CD14-positive monocyte (primary cell): ENCODE data around the gene SNN. TPM values are rescaled to one million over a fixed set of nuclear protein-coding genes. Genes with fewer than 3 reads are reported as not detected.

Experiments
- DNase-seq, 3 donors: peaks; one replicate each; pipeline ENCODE4 v3.0.0-alpha.2; 2011 to 2022
- H2AFZ ChIP-seq: 2 replicates; pipeline ENCODE4 v1.6.0; 2012; ENCODE audit warnings: mild to moderate bottlenecking, low read depth, low read length, inconsistent platforms; ENCODE audit not compliant: insufficient read depth, poor library complexity, severe bottlenecking
- H3K27ac ChIP-seq, 2 donors: 1 replicate in 1 of 2; 2 replicates in 1 of 2; pipeline ENCODE4 v1.5.1; 2012 to 2013; ENCODE audit warnings: low read length in 2 of 2, control low read depth in 1 of 2, inconsistent platforms in 1 of 2, low read depth in 1 of 2, mild to moderate bottlenecking in 1 of 2
- H3K27me3 ChIP-seq, 2 donors: one replicate each; pipeline versions ENCODE4 v1.6.0 to v1.6.1; 2011 to 2013; ENCODE audit warnings: low read length in 2 of 2; ENCODE audit not compliant: control insufficient read depth in 2 of 2, insufficient read depth in 2 of 2
- H3K36me3 ChIP-seq, 2 donors: replicated peaks in 1 of 2; 1 replicate in 1 of 2; 2 replicates in 1 of 2; pipeline versions ENCODE4 v1.5.1 to v1.6.1; 2012 to 2013; ENCODE audit warnings: low read length in 2 of 2, control low read depth in 1 of 2, inconsistent platforms in 1 of 2, mild to moderate bottlenecking in 1 of 2; ENCODE audit not compliant: insufficient read depth in 2 of 2, control insufficient read depth in 1 of 2
- H3K4me1 ChIP-seq, 2 donors: 1 replicate in 1 of 2; 2 replicates in 1 of 2; pipeline versions ENCODE4 v1.5.1 to v1.6.1; 2012 to 2013; ENCODE audit warnings: low read length in 2 of 2, control low read depth in 1 of 2, inconsistent platforms in 1 of 2, mild to moderate bottlenecking in 1 of 2, moderate library complexity in 1 of 2; ENCODE audit not compliant: insufficient read depth in 2 of 2, control insufficient read depth in 1 of 2
- H3K4me2 ChIP-seq: replicated peaks from 2 replicates; pipeline ENCODE3; 2012; ENCODE audit warnings: low read length, moderate library complexity, mild to moderate bottlenecking; ENCODE audit not compliant: poor library complexity, severe bottlenecking; ENCODE audit errors: extremely low read depth
- H3K4me3 ChIP-seq, 3 experiments: fragments of 200-600 bp in 1 of 3; sonication (generic) in 1 of 3; replicated peaks in 1 of 3; 1 replicate in 2 of 3; 2 replicates in 1 of 3; pipeline ENCODE4 v1.5.1; 2011 to 2013; ENCODE audit warnings: low read length in 3 of 3, mild to moderate bottlenecking in 3 of 3, control low read depth in 2 of 3, low read depth in 2 of 3, inconsistent platforms in 1 of 3, moderate library complexity in 1 of 3
- H3K79me2 ChIP-seq: 2 replicates; pipeline ENCODE4 v1.6.0; 2012; ENCODE audit warnings: mild to moderate bottlenecking, control low read depth, inconsistent platforms, low read length, moderate library complexity; ENCODE audit not compliant: insufficient read depth
- H3K9ac ChIP-seq: 2 replicates; pipeline ENCODE4 v1.6.0; 2017; ENCODE audit warnings: low read length, mild to moderate bottlenecking; ENCODE audit not compliant: insufficient read depth, poor library complexity, severe bottlenecking
- H3K9me3 ChIP-seq, 2 donors: replicated peaks in 1 of 2; 1 replicate in 1 of 2; 2 replicates in 1 of 2; pipeline versions ENCODE4 v1.5.1 to v1.6.1; 2012 to 2013; ENCODE audit warnings: low read length in 2 of 2, control low read depth in 1 of 2; ENCODE audit not compliant: control insufficient read depth in 1 of 2, insufficient read depth in 1 of 2
- H4K20me1 ChIP-seq: 2 replicates; pipeline ENCODE4 v1.6.0; 2012; ENCODE audit warnings: mild to moderate bottlenecking, low read length, control low read depth, moderate library complexity; ENCODE audit not compliant: insufficient read depth
- H3K27ac Mint-ChIP-seq, 7 donors: one replicate each; pipeline ENCODE4 v1.8.0; 2020; ENCODE audit warnings: mild to moderate bottlenecking in 7 of 7, mixed read lengths in 7 of 7, moderate library complexity in 6 of 7, inconsistent platforms in 2 of 7
- H3K27me3 Mint-ChIP-seq, 3 donors: one replicate each; pipeline ENCODE4 v1.8.0; 2021 to 2022; ENCODE audit warnings: low read depth in 3 of 3, mild to moderate bottlenecking in 3 of 3, mixed read lengths in 3 of 3, moderate library complexity in 3 of 3, inconsistent platforms in 1 of 3
- H3K36me3 Mint-ChIP-seq, 2 donors: one replicate each; pipeline ENCODE4 v1.8.0; 2020; ENCODE audit warnings: mixed read lengths in 2 of 2, inconsistent platforms in 1 of 2, mild to moderate bottlenecking in 1 of 2
- H3K4me1 Mint-ChIP-seq: one replicate; pipeline ENCODE4 v1.8.0; 2020; ENCODE audit warnings: mild to moderate bottlenecking, mixed read lengths
- H3K4me3 Mint-ChIP-seq, 2 donors: one replicate each; pipeline ENCODE4 v1.8.0; 2020; ENCODE audit warnings: mild to moderate bottlenecking in 2 of 2, mixed read lengths in 2 of 2, moderate library complexity in 1 of 2
- H3K9me3 Mint-ChIP-seq, 7 donors: one replicate each; pipeline ENCODE4 v1.8.0; 2020 to 2022; ENCODE audit warnings: mixed read lengths in 7 of 7, mild to moderate bottlenecking in 6 of 7, moderate library complexity in 6 of 7, inconsistent platforms in 2 of 7
- CTCF ChIP-seq: fragments of 200-600 bp; IDR thresholded peaks from one replicate; pipeline ENCODE4 v1.8.0; 2022; ENCODE audit warnings: antibody characterized with exemption, mild to moderate bottlenecking
- WGBS: methylation state at CpG from one replicate; pipeline ENCODE4 v1.1.5; 2013; ENCODE audit warnings: missing lambda C conversion rate; ENCODE audit not compliant: insufficient coverage; 5-methylcytosine and 5-hydroxymethylcytosine counted together
- intact Hi-C, 2 donors: fragments of 100-400 bp; cut with micrococcal nuclease; formaldehyde crosslinking; loops; one replicate each; pipeline versions ENCODE4 v1.15.0 to v1.15.1; 2023
- polyA plus RNA-seq, 3 donors: library from polyadenylated mRNA; depleted of rRNA in 1 of 3; unstranded in 2 of 3; stranded (reverse) in 1 of 3; fragments of 300-500 nt in 2 of 3; fragments of >200 nt in 1 of 3; fragmentation: Illumina TruSeq in 2 of 3; gene quantifications; 1 replicate in 2 of 3; 2 replicates in 1 of 3; pipeline ENCODE4 v1.2.3, GENCODE V29; 2012 to 2021

SNN gene
- polyA plus RNA-seq, 3 donors = 89.4 to 111 (median 91.7) TPM

GRCh38 chr16:11722468-11722808 lies 54.2 kb downstream of the SNN start:
- Mint-ChIP-seq H3K4me1 (peaks cover 7% of the 10 kb centered on the region), H3K9me3 (no peaks in the 10 kb centered on the region), H3K27me3 (peaks cover 0 to 2% (median 0%) of the 10 kb centered on the region in 3 donors), H3K27ac (peak overlapping the region in 2 of 7 donors; percentile 26 to 46), H3K36me3 (peaks cover 73 to 88% of the 10 kb centered on the region in 2 donors), H3K4me3 (no peak overlapping the region)
- Histone ChIP-seq H3K27me3 (no peaks in the 10 kb centered on the region), H3K79me2 (peaks cover 57% of the 10 kb centered on the region), H4K20me1 (peaks cover 67% of the 10 kb centered on the region), H3K4me1 (peaks cover 0 to under 1% of the 10 kb centered on the region in 2 donors), H3K27ac (peak overlapping the region in 1 of 2 donors; percentile 37), H2AFZ (no peak overlapping the region), H3K9ac (no peak overlapping the region), H3K4me2 (no peak overlapping the region), H3K4me3 (no peak overlapping the region), H3K9me3 (no peaks in the 10 kb centered on the region), H3K36me3 (peaks cover 71 to 93% of the 10 kb centered on the region in 2 donors)
- TF ChIP-seq CTCF = no peak
- intact Hi-C loops = no loop called here
- no CpG with 5 or more reads among the region's 3 CpGs for WGBS
- no peak for DNase-seq

GRCh38 chr16:11725457-11725856 lies 57.2 kb downstream of the SNN start:
- Histone ChIP-seq H3K9ac (no peak overlapping the region), H3K79me2 (peaks cover 70% of the 10 kb centered on the region), H3K36me3 (peaks cover 61 to 85% of the 10 kb centered on the region in 2 donors), H4K20me1 (peaks cover 64% of the 10 kb centered on the region), H2AFZ (no peak overlapping the region), H3K4me2 (no peak overlapping the region), H3K27me3 (no peaks in the 10 kb centered on the region), H3K9me3 (no peaks in the 10 kb centered on the region), H3K4me1 (peaks cover 24 to 27% of the 10 kb centered on the region in 2 donors), H3K4me3 (no peak overlapping the region), H3K27ac (no peak overlapping the region)
- peaks cover 0 to 2% (median 0%) of the 10 kb centered on the region in 3 donors for H3K27me3 Mint-ChIP-seq
- no peak for TF ChIP-seq CTCF
- peaks cover 75 to 94% of the 10 kb centered on the region in 2 donors for H3K36me3 Mint-ChIP-seq
- H3K27ac Mint-ChIP-seq = peak overlapping the region in 1 of 7 donors; percentile 46
- no peak overlapping the region for H3K4me3 Mint-ChIP-seq
- DNase-seq = no peak
- intact Hi-C loops = no loop called here
- H3K4me1 Mint-ChIP-seq = peaks cover 37% of the 10 kb centered on the region
- whole genome bisulfite sequencing = no CpG with 5 or more reads among the region's 1 CpG
- H3K9me3 Mint-ChIP-seq = no peaks in the 10 kb centered on the region
